ENCODE data around the gene DELE1. TPM values are rescaled to one million over a fixed set of nuclear protein-coding genes. Genes with fewer than 3 reads are reported as not detected.

Gene DELE1
- total RNA-seq, 2 donors from 2014 or later, result 69.2 to 69.4 TPM

DNA sequence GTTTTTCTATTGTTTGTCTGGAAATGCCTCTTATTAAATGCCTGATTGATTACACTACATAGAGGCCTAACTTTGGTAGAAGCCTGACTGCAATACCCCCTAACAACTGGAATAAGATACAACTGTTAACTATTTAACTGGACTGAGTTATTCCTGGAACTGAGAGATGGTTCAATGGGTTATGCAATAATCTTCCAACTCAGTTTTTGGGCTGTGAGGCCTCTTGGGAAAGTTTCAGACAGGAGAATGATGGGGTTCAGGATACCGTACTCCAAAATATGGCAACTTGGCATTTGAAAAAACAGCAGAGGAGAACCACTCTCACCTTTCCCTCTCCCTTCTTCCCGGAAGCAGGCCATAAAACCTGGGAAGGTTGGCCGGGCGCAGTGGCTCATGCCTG lies 26.2 kb upstream of the DELE1 start:
- no peak for TF ChIP-seq CTCF (IDR thresholded peaks at IDR 0.05)

GRCh38 chr5:141898448-141899049 lies 25.1 kb upstream of the DELE1 start:
- no peaks in the 10 kb centered on the region for H3K27me3 ChIP-seq
- TF ChIP-seq CTCF (IDR thresholded peaks at IDR 0.05), result no peak
- no peaks in the 10 kb centered on the region for H3K4me1 ChIP-seq
- no peaks in the 10 kb centered on the region for H3K9me3 ChIP-seq
- no peaks in the 10 kb centered on the region for H3K36me3 ChIP-seq
- H3K27ac ChIP-seq, result no peak overlapping the region
- no peak for DNase-seq
- no peak overlapping the region for H3K4me3 ChIP-seq
- no peak overlapping the region for H3K9ac ChIP-seq (ENCODE audit: low read depth in 2 of 2, low read length in 2 of 2)
- intact Hi-C loops (cut with DNase I), result no loop called here

More for the DNA sequence above, 26.2 kb upstream of the DELE1 start:
- no peak overlapping the region for H3K4me3 ChIP-seq
- no peaks in the 10 kb centered on the region for H3K36me3 ChIP-seq
- no peak overlapping the region for H3K27ac ChIP-seq
- H3K9ac ChIP-seq (ENCODE audit: low read depth in 2 of 2, low read length in 2 of 2), result no peak overlapping the region
- H3K27me3 ChIP-seq, result no peaks in the 10 kb centered on the region
- intact Hi-C loops (cut with DNase I), result no loop called here
- H3K9me3 ChIP-seq, result no peaks in the 10 kb centered on the region
- DNase-seq, result no peak
- no peaks in the 10 kb centered on the region for H3K4me1 ChIP-seq

DNA sequence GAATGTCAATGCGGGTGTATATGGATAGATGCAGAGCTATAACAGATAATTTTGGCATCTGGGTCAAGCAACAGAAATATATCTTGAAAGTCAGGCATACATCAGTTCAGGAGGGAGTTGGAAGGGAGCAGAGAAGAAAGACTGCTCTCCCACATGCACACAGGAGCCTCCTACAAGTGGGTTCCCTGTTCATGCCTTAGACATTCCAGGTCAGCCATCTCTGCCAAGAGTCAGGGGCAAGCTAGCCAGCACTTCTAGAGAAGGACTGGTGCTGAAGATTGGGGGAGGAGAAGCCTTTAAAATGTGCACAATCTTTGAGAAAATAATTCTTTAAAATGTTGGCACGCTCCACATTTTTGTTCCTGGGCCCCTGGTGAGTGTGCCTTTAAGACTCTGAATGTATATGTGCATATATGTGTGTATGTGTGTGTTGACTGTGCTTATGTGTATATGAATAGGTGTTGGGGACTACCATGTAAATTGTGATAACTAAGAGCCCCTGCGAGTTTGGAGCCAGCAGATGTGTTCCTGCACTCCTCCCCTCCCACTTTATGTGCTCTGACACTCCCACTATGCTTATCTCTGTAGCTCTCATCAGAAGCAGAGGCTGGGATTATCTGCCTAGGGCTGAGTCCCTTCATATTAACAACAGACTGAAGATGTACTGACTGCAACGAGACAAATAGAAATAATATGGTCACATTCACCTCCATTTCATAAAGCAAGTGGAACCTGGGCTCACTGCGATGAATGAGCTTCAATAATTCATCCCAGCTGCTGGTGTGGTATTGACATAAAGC lies 21.5 kb upstream of the DELE1 start:
- H3K9me3 ChIP-seq, result no peaks in the 10 kb centered on the region
- H3K4me1 ChIP-seq, result no peaks in the 10 kb centered on the region
- intact Hi-C loops (cut with DNase I), result no loop called here
- H3K4me3 ChIP-seq, result no peak overlapping the region
- H3K36me3 ChIP-seq, result no peaks in the 10 kb centered on the region
- no peak overlapping the region for H3K27ac ChIP-seq
- no peak overlapping the region for H3K9ac ChIP-seq (ENCODE audit: low read depth in 2 of 2, low read length in 2 of 2)
- no peak for DNase-seq
- no peak for TF ChIP-seq CTCF (IDR thresholded peaks at IDR 0.05)
- no peaks in the 10 kb centered on the region for H3K27me3 ChIP-seq

DNA sequence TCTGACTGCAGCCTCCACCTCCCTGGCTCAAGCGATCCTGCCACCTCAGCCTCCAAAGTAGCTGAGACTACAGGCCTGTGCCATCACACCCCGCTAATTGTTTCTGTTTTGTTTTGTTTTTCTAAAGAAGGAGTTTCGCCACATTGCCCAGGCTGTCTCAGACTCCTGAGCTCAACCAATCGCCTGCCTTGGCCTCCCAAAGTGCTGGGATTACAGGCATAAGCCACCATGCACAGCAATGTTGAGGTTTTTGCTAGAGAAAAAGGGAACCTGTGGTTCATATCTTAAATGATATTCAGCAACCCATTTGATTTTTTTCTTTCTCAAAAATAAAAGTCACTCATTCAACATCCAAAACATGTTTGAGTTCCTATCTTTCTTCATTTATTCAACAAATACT lies 20.4 kb upstream of the DELE1 start:
- Histone ChIP-seq H3K4me1 (no peaks in the 10 kb centered on the region), H3K4me3 (no peak overlapping the region), H3K9me3 (no peaks in the 10 kb centered on the region), H3K36me3 (no peaks in the 10 kb centered on the region), H3K27me3 (no peaks in the 10 kb centered on the region), H3K9ac (ENCODE audit: low read depth in 2 of 2, low read length in 2 of 2) (no peak overlapping the region), H3K27ac (no peak overlapping the region)
- DNase-seq, result no peak
- intact Hi-C loops (cut with DNase I), result no loop called here
- TF ChIP-seq CTCF (IDR thresholded peaks at IDR 0.05), result no peak

DNA sequence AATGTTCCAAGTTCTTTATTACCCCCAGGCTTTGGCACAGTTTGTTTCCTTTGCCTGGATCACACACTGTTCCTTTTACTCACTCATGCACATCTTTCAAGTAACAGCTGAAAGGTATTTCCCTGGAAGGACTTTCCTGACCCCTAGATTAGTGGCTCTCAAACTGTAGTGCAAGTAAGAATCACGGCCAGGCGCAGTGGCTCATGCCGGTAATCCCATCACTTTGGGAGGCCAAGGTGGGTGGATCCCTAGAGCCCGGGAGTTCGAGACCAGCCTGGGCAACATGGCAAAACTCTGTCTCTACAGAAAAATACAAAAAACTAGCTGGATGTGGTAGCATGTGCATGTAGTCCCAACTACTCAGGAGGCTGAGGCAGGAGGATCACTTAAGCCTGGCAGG lies 19.1 kb upstream of the DELE1 start:
- DNase-seq, result no peak
- Histone ChIP-seq H3K27ac (no peak overlapping the region), H3K27me3 (no peaks in the 10 kb centered on the region), H3K4me3 (no peak overlapping the region), H3K4me1 (no peaks in the 10 kb centered on the region), H3K9ac (ENCODE audit: low read depth in 2 of 2, low read length in 2 of 2) (no peak overlapping the region), H3K9me3 (no peaks in the 10 kb centered on the region), H3K36me3 (no peaks in the 10 kb centered on the region)
- no peak for TF ChIP-seq CTCF (IDR thresholded peaks at IDR 0.05)
- intact Hi-C loops (cut with DNase I), result no loop called here

Data from colonic mucosa (tissue), 4 donors.